ENCODE data around the gene CNBP. TPM values are rescaled to one million over a fixed set of nuclear protein-coding genes. Genes with fewer than 3 reads are reported as not detected.
A peak's percentile ranks its signal among the peaks of the same experiment; 100 is the strongest.

The CNBP gene
- total and polyA plus RNA-seq, 2 of the 13 experiments (the other 11 are each of a cell fraction or from before 2014, with no cell fraction given): 282 to 354 TPM

DNA sequence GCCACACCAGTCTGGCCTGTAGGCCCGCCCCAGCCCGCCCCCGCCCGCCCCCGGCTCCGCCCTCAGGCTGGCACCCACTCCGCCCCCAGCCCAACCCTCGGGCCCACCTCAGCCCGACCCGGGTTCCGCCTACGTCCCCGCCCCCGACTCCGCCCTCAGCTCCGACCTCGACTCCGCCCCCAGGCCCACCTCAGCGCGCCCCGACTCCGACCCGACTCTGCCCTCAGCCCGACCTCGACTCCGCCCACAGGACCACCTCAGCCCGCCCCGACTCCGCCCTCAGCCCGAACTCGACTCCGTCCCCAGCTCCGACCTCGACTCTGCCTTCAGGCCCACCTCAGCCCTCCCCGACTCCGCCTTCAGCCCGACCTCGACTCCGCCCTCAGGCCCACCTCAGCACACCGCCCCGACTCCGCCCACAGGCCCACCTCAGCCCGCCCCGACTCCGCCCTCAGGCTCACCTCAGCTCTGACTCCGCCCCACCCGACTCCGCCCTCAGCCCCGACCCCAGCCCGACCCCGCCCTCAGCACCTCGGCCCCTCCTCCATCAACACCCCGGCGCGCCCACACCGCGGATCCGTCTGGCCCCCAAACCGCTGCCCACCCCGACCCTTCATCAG, 61.8 kb downstream of the CNBP start, which contains the start of gene RAB43 (continued):
- TF ChIP-seq SP4 (CRISPR knock-in tag; IDR thresholded peaks at IDR 0.05): peak; percentile 94
- no peak for TF ChIP-seq ZNF550 (CRISPR knock-in tag; IDR thresholded peaks at IDR 0.05; ENCODE audit: borderline replicate concordance)
- TF ChIP-seq, protein P1, sequence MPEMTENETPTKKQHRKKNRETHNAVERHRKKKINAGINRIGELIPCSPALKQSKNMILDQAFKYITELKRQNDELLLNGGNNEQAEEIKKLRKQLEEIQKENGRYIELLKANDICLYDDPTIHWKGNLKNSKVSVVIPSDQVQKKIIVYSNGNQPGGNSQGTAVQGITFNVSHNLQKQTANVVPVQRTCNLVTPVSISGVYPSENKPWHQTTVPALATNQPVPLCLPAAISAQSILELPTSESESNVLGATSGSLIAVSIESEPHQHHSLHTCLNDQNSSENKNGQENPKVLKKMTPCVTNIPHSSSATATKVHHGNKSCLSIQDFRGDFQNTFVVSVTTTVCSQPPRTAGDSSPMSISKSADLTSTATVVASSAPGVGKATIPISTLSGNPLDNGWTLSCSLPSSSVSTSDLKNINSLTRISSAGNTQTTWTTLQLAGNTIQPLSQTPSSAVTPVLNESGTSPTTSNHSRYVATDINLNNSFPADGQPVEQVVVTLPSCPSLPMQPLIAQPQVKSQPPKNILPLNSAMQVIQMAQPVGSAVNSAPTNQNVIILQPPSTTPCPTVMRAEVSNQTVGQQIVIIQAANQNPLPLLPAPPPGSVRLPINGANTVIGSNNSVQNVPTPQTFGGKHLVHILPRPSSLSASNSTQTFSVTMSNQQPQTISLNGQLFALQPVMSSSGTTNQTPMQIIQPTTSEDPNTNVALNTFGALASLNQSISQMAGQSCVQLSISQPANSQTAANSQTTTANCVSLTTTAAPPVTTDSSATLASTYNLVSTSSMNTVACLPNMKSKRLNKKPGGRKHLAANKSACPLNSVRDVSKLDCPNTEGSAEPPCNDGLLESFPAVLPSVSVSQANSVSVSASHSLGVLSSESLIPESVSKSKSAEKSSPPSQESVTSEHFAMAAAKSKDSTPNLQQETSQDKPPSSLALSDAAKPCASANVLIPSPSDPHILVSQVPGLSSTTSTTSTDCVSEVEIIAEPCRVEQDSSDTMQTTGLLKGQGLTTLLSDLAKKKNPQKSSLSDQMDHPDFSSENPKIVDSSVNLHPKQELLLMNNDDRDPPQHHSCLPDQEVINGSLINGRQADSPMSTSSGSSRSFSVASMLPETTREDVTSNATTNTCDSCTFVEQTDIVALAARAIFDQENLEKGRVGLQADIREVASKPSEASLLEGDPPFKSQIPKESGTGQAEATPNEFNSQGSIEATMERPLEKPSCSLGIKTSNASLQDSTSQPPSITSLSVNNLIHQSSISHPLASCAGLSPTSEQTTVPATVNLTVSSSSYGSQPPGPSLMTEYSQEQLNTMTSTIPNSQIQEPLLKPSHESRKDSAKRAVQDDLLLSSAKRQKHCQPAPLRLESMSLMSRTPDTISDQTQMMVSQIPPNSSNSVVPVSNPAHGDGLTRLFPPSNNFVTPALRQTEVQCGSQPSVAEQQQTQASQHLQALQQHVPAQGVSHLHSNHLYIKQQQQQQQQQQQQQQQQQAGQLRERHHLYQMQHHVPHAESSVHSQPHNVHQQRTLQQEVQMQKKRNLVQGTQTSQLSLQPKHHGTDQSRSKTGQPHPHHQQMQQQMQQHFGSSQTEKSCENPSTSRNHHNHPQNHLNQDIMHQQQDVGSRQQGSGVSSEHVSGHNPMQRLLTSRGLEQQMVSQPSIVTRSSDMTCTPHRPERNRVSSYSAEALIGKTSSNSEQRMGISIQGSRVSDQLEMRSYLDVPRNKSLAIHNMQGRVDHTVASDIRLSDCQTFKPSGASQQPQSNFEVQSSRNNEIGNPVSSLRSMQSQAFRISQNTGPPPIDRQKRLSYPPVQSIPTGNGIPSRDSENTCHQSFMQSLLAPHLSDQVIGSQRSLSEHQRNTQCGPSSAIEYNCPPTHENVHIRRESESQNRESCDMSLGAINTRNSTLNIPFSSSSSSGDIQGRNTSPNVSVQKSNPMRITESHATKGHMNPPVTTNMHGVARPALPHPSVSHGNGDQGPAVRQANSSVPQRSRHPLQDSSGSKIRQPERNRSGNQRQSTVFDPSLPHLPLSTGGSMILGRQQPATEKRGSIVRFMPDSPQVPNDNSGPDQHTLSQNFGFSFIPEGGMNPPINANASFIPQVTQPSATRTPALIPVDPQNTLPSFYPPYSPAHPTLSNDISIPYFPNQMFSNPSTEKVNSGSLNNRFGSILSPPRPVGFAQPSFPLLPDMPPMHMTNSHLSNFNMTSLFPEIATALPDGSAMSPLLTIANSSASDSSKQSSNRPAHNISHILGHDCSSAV (CRISPR knock-in tag; IDR thresholded peaks at IDR 0.05; ENCODE audit: borderline replicate concordance): no peak
- TF ChIP-seq AKAP8 (CRISPR knock-in tag; IDR thresholded peaks at IDR 0.05): no peak
- no peak for TF ChIP-seq ZNF780A (CRISPR knock-in tag; IDR thresholded peaks at IDR 0.05)
- no peak for TF ChIP-seq HES4 (CRISPR knock-in tag; IDR thresholded peaks at IDR 0.05; ENCODE audit: borderline replicate concordance)
- no peak for TF ChIP-seq ZNF775 (CRISPR knock-in tag; IDR thresholded peaks at IDR 0.05; ENCODE audit: borderline replicate concordance)

Data from HepG2 (cell line).